ENCODE measurements around the gene PDE4D.
"Not testable (repeated sequence)": the region's sequence is repeated elsewhere in the genome, so short reads cannot be mapped to it uniquely, and the experiment has no call there.

Gene PDE4D

GRCh38 chr5:59767681-59768151 lies 125.8 kb downstream of the PDE4D start:
- no peak for DNase-seq

- DNase-seq = no peak
These were observed 126.3 kb downstream of the PDE4D start for GRCh38 chr5:59767211-59767605.

DNA sequence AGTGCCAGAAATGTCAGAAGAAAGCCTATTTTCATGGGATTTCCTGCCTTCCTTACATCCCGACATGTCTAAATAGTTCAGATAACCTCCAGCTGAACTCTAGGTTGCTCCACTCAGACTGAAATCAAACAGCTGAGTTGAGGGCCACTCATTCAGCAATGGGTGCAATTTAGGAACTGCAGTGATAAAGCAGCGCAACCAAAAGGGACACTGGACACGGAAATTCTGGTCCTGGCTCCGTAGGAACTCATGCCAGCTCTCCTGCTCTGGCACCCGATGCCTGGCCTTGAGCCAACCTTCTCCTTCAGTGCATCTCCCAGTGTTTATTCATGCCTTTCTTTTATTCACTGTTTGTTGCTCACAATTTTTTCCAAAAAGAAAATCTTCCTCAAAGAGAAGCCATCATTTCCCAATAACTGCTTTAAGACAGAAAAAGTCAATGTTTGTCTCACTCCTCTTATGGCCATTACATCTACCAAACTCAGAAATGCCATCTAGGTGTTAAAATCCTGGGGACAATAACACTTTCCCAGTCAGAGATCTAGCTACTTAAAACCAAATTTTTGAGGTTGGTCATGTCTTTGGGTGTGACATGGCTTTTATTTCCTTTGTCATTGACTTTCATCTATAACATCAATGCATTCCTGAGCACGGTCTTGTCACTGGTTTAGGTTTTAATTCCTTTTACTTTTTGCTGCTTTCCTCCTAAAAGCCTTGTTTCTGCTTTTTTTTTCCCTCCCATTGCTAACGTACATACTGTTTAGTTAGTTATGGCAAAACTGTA lies 126.9 kb downstream of the PDE4D start:
- no peak for DNase-seq

DNA sequence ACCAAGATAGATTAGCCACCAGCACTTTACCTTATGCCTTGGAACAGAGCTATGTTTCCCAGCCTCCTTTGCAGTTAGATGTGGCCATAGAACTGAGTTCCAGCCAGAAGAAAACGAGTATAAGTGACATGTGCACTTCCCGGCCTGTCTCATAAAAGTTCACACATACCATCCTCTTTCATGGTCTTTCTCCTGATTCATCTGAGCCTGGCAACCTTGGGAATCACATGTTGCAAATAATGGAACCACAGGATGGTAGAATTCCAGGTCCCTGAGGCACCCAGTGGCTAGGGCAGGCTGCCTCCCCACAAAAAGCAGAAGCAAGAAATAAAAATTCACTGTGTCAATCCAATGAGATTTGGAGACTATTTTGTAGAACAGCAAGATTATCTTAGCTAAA lies 128.1 kb downstream of the PDE4D start:
- DNase-seq = no peak

GRCh38 chr5:59764361-59764760 lies 129.2 kb downstream of the PDE4D start:
- no peak for DNase-seq

DNA sequence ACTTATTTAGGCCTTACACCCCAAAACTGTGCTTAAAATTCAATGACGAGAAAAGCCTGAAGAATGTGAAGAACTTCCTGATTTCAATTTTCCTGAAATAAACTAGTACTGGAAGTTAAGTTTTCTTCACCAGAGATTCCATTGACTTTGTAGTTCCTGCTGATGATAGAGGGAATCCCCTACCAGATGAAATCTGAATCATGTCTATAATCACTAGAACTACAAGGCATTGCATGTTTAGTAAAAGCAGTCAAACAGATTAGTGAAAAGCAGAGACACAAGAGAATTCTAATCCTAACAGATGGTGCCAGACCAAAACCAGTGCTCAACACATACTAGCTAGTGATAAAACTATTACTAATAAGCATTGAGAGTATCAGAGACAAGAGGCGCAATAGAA lies 130.0 kb downstream of the PDE4D start:
- DNase-seq = no peak

GRCh38 chr5:59762232-59762631 lies 131.3 kb downstream of the PDE4D start:
- DNase-seq = not testable (repeated sequence)

DNA sequence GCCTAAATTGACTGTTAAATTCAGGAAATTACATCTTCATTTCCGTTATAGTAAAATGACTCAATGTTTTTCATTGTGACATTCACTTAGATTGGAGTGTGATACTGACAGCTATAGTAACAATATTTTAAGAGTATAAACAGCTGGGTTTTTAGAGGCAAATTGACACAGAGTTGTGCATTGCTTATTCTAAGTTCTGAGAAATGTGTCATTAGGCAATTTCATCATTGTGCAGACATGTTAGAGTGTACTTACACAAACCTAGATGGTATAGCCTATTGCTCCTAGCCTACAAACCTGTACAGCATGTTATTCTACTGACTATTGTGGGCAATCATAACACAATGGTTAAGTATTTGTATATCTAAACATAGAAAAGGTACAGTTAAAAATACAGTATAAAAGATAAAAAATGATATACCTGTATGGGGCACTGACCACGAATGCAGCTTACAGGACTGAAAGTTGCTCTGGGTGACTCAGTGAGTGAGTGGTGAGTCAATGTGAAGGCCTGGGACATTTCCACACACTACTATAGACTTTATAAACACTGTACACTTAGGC lies 132.7 kb downstream of the PDE4D start:
- no peak for DNase-seq

GRCh38 chr5:59759600-59760351 lies 133.8 kb downstream of the PDE4D start:
- DNase-seq = no peak

DNA sequence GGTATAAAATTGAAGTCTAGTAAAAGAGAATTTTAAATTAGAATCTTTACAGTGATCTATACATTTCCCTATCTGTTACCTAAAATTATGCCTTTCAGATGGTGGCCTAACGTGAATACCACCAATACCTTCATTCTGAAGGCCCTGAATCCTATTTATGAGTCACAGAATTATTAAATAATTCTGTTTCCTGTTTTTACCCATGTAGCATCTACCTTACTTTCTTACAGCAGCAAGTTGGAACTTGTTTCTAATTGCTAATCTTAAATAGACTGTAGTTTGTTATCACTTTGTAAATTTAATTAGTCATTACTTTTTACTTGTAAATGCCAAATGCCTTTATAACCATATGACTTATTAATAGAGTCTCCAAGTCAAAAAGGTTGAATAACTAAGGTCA lies 135.0 kb downstream of the PDE4D start:
- no peak for DNase-seq

DNA sequence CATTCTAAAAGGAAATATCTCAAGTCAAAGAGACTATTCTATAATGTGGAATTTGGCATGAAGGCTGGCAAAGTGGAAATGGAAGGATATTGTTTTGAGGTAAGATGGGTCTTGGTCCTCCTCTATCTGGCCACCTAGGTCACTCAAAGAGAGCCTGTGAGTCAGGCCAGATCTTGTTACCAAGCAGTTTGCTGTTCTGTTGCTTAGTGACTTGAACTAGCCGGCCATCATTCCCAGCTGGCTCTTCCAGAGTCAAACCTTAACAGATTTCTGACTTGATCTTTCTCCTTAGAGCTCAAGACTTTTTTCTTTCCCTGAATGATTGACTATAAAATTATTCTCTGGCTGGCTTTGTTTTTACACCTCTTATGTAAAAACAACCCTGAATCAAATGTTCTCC lies 136.1 kb downstream of the PDE4D start:
- DNase-seq = no peak

DNA sequence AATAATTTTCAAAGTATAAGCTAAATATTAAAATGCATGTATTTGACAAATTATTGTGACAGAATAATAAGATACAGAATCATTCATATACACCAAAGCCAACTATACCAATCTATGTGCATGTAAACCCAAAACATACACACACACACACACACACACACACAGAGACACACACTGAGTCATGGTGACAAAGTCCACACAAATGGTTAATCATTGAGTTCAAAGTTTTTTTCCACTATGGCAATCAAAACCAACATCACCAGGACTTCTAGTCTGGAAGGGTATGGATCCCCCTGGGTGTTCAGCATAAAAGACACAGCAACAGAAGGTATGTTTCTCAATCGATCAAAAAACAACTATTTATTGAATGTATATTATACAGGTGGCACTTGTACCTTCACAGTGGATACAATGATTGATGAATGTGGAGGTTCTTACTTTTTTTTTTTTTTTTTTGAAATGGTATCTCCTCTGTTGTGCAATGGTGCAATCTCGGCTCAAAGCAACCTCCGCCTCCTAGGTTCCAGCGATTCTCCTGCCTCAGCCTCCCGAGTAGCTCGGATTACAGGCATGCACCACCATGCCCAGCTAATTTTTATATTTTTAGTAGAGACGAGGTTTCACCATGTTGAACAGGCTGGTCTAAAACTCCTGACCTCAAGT lies 137.0 kb downstream of the PDE4D start:
- no peak for DNase-seq

DNA sequence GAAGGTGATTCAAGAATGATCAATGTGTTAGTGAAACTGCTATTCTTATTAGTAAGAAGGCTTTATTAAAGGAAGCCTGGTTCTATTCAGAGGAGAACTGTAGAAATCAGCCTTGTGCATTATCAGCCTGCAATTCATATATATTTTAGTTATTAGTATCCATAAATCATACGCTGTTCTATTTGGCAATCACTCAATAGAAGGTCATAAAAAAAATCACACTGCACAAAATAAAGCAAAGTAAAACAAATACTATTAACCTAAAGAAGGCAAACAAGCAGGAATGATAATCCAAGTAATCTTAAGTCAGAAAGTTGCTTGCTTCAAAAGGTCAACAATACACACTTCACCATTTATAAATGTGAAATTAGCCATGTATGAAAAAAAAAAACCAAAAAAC lies 138.1 kb downstream of the PDE4D start:
- no peak for DNase-seq

- no peak for DNase-seq
These were observed 139.9 kb downstream of the PDE4D start for GRCh38 chr5:59753599-59753998.

GRCh38 chr5:59749782-59750520 lies 143.6 kb downstream of the PDE4D start:
- DNase-seq = no peak

DNA sequence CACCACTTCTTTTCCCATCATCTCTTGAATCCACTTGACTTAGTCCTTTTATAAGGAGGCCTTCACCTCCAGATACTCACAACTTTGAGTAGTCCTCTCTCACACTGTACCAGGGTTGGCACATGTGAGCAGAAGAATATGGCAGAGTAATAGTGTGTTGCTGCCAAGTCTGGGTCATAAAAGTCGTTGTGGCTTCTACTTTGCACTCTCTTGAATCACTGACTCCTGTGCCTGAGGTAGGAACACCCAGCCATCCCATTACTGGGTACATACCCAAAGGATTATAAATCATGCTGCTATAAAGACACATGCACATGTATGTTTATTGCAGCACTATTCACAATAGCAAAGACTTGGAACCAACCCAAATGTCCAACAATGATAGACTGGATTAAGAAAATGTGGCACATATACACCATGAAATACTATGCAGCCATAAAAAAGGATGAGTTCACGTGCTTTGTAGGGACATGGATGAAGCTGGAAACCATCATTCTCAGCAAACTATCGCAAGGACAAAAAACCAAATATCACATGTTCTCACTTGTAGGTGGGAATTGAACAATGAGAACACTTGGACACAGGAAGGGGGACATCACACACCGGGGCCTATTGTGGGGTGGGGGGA lies 145.4 kb downstream of the PDE4D start:
- not testable (repeated sequence) for DNase-seq

DNA sequence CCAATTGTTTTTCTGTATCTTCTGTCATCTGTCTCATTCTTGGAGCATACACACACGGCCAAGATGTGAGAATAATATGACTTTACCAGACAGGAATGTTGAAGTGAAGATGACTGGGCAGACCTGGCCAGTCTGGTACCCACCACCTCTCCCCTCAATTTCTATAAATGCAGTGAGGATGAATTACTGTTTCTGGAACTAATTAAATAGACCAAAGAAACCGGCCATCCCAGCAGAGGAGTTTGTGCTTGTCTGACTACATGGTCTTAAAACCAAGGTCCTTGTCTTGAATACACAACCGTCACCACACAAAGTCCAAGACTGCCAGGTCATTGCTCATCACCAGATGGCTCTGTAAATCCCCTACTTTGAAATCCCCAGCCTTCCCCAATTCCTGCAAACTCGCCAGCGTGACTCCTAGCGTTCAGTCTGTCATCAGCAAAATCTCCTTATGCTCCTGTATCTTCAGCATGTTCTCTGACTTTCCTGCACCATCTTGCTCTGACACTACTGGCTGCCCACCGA lies 147.2 kb downstream of the PDE4D start:
- no peak for DNase-seq

GRCh38 chr5:59745415-59745863 lies 148.1 kb downstream of the PDE4D start:
- DNase-seq = no peak

DNA sequence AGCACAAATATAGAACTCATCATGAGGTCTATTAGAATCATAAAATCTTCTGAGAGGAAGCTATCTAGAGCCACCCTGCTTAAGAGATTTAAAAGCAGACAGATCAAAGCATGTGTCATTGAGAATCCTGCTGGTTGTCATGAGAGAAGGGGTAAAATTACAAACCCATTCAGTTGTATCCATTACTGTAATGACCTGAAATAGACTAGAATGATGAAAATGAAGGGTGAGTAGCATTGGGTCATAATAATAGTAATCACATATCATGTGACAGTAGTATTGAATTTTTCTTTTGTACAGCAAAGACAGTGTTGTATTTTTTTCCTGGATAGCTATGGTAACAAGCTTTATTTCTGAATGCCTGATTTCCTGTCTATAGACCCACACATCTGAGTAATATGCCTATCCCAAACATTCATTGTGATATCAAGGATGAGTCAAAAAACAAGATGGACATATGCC lies 149.0 kb downstream of the PDE4D start:
- no peak for DNase-seq

- DNase-seq = no peak
These were observed 151.9 kb downstream of the PDE4D start for GRCh38 chr5:59741599-59741998.

DNA sequence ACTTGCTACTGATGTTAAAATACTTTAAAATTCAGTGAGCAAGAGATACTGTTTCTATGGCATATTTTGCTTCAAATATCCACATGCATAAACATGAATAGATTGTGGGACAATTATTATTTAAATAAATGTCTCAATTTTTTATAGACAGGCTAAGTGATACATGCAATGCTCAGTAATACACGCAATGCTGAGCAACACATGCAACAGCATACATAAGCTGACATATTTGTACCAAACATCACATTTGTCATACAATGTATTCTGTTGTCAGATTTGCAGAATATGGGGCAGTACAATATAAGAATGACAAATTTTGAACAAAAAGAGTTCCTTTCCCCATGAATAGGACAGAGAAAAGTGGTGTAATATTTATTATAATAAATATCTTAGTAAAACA lies 155.5 kb downstream of the PDE4D start:
- no peak for DNase-seq

- DNase-seq = no peak
These were observed 160.7 kb downstream of the PDE4D start for GRCh38 chr5:59732806-59733205.
